NCI-H345 (cell line): ENCODE measurements around the gene GAS7.
"Not testable (repeated sequence)": the region's sequence is repeated elsewhere in the genome, so short reads cannot be mapped to it uniquely, and the experiment has no call there.

Experiments used
- DNase-seq: peaks from one replicate; lab custom pipeline; 2025; lab: John Stamatoyannopoulos, UW

The GAS7 gene

GRCh38 chr17:10022416-10022815 lies 176.0 kb downstream of the GAS7 start:
- DNase-seq, result no peak

DNA sequence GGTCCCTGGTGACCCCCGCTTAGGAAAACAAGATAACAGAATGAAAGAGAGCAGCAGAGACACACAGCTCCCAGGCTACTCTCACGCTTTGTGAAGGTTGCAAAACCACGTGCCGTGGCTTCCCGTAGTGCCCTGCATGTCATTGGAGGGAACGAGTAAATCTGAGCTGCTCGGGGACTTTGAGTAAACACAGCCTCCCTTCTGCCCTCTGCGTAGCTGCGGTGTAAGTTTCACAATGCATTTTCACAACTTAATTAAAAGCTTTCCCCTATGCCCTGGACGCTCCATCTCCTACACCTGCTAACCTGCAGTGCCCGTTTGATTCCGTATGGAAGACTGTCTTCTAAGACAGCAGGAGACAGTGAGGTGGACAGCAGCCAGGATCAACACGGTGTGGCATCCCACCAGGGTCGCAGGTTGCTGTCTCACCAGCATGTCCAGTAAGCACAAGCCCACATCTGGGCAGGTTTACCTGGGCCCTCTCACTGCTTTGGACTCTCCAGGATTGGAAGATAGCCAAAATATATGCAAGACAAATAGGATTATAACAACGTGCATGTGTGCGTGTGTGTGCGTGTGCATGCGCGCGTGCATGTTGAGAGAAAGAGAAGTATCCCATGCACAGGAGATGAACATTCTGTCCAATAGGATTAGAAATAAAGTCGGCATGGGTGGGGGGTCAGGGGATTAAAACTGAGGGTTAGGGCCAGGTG lies 177.0 kb downstream of the GAS7 start:
- no peak for DNase-seq

DNA sequence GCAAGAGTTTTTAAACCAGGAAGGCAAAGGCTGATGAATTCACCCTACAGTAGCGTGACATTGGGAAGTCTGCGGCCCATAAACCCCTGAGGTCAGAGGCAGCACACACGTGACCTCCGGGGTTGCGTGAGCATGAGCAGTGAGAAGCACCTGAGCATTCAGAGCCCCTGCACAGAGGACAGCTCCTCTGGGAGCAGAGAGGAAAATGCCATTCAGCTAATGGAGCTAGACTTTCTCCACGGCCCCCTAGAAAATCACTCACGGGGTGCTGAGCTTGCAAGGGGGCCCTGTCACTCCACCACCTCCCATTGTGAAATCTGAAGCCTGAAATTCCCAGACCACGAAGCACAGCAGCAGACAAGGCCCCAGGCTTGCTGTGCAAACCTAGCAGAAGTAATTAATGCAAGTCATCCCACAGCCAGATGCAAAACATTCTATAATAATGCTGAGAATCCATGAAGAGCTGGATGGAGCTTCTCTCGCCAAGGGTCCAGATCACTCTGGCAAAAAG lies 178.4 kb downstream of the GAS7 start:
- no peak for DNase-seq

- DNase-seq, result no peak
These were observed 179.9 kb downstream of the GAS7 start for GRCh38 chr17:10018461-10018891.

DNA sequence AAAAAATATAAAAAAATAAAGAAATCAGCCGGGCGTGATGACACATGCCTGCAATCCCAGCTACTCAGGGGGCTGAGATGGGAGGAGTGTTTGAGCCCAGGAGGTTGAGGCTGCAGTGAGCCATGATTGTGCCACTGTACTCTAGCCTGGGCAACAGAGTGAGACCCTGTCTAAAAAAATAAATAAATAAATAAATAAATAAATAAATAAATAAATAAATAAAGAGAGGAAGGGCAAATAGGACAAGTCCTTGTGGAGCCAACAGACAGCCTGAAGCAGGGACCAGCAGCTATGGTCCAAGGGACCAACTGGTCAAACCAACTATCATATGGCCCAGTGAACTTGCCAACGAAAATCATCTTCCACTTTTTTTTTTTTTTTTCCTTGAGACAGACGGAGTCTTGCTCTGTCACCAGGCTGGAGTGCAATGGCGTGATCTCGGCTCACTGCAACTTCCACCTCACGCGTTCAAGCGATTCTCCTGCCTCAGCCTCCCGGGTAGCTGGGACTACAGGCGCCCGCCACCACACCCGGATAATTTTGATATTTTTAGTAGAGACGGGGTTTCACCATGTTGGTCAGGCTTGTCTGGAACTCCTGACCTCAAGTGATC lies 181.3 kb downstream of the GAS7 start:
- not testable (repeated sequence) for DNase-seq

DNA sequence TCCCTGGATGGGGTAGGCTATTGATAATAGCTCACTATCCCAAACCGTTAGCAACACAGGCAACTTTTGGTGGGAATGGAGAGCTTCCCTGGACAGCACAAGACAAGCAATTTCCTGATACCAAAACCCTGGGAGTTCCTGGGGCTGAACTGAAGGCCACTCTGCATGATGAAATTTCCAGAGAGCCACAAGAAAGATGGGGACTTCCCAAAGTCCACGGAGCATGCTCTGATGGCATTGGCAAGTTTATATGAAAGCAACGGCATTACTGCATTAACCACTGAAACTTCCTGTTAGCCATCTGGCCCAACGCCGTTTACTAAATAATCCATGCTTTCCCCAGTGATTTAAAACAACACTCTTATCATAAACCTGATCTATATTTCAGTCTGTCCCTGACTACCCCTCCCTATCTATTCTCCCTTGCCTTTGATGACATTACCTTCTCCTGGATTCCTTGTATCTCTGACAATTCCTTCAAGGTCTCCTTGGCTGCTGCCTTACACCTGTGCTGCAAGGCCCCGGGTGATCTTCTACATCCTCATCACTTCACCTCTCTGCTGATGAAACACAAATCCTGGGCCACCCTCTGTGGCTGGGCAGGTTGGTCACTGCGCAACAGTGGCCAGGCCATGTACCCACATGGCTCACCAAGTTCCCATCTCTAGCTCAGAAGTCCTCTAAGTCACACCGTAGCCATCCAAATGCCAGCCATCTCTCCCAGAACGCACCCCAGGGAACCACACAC lies 184.9 kb downstream of the GAS7 start:
- DNase-seq, result no peak

- DNase-seq, result no peak
These were observed 187.7 kb downstream of the GAS7 start for GRCh38 chr17:10010752-10011151.

DNA sequence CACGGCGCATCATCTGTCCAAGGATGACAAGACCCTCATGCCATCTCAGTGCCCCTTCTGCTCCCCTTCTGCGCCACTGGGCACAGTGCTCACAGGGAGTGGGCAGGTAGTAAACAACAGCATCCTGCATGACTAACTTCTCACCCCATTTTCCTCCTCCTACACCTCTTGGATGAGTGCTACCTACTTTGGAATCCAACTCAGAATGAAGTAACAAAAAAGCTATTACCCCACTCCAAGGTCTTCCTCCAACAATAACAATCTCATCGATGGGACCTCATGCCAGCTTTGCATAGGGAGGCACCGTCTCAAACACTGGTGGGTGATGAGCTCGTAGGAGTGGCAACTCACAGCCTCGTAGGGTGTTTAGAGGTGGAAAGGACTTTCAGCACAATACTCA lies 194.7 kb downstream of the GAS7 start:
- DNase-seq, result no peak

DNA sequence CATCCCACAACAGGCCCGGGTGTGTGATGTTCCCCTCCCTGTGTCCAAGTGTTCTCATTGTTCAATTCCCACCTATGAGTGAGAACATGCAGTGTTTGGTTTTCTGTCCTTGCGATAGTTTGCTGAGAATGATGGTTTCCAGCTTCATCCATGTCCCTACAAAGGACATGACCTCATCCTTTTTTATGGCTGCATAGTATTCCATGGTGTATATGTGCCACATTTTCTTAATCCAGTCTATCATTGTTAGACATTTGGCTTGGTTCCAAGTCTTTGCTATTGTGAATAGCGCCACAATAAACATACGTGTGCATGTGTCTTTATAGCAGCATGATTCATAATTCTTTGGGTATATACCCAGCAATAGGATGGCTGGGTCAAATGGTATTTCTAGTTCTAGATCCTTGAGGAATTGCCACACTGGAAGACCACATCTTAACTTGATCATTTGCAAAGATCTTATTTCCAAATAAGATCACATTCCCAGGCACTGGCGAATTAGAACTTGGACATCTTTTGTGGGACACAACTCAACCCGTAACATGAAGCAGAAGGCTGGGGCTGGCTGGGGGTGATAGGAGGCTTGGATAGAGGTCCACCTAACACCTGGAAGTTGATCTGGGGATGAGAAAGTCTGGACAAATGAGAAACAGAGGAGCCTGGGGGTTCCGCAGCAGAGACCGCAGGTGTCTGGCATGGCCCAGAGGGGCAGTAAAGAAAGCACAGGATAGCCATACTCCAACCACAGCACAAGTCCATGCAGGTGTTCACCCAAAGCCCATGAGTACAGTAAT lies 195.6 kb downstream of the GAS7 start:
- DNase-seq, result not testable (repeated sequence)

GRCh38 chr17:10001306-10001873 lies 197.0 kb downstream of the GAS7 start:
- no peak for DNase-seq

- DNase-seq, result no peak
These were observed 198.3 kb downstream of the GAS7 start for GRCh38 chr17:9999919-10000695.

- DNase-seq, result no peak
These were observed 200.3 kb downstream of the GAS7 start for GRCh38 chr17:9998060-9998459.

DNA sequence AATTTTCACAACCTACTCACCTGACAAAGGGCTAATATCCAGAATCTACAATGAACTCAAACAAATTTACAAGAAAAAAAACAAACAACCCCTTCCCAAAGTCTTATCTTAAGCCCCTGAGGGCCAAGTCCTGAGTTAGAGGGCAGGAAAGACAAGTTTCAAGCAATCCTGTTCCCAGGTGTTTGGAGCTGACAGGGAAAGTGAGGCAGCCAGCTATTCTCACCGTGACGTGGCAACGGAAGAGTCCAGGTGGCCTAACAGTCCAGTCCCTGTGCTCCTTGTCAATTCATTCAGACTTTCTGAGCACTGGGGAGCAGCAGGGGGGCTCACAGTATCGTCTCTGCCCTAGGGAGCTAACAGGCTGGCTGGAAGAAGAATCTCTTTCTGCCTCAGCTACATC lies 203.6 kb downstream of the GAS7 start:
- no peak for DNase-seq

DNA sequence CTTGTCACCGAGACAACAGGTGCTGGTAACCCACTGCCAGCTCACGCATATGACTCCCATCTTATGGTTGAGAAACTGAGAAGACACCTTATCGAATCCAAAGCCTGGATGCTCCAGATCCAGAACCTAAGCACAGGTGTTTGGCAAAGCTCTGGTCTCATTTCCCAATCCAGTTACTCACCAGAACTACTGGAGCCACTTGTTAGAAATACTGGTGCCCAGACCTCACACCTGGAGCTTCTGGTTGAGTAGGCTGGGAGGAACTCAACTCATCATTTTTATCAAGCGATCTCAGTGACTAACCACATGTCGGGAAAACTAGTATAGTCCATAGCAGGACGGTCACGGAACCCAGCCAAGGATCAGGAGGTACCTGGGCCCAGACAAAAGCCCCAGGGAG lies 206.6 kb downstream of the GAS7 start:
- no peak for DNase-seq

- DNase-seq, result no peak
These were observed 207.1 kb downstream of the GAS7 start for GRCh38 chr17:9991351-9991750.

DNA sequence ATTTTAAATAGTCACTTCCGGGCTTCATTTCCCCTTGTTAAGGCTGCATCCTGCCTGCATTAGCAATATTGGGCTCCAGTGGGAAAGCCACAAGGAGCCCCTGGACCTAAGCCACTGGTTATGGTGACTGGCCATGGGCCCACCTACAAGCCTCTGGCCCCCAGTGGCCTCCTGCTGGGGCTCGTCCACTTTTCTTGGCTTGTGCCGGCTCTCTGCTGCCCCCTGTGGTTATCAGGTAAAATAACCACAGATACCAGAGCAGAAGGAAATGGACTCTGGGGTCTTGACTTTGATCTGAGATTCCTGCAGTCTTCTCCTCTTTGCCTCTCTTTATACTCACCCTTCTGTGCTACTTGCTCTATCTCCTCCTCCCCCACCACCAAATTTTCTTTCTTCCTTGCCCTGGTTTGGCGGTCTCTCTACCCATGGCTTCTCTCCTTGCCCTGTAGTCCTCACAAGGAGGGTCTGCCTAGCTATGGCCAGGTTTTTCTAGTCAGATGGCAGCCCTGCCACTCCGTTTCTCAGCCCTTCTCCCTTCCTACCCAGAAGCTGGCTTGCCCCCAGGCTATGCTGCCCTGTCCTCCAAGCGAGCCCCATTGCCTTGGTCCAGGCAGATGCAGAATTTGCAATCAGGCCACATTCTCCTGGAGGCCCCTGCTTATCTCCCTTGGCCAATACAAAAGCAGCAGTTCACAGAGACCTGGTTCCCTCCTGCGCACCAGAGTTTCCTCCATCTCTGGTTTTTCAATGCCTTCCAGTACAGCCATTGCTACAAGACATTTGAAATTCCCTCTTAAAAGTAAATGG lies 210.4 kb downstream of the GAS7 start:
- no peak for DNase-seq

DNA sequence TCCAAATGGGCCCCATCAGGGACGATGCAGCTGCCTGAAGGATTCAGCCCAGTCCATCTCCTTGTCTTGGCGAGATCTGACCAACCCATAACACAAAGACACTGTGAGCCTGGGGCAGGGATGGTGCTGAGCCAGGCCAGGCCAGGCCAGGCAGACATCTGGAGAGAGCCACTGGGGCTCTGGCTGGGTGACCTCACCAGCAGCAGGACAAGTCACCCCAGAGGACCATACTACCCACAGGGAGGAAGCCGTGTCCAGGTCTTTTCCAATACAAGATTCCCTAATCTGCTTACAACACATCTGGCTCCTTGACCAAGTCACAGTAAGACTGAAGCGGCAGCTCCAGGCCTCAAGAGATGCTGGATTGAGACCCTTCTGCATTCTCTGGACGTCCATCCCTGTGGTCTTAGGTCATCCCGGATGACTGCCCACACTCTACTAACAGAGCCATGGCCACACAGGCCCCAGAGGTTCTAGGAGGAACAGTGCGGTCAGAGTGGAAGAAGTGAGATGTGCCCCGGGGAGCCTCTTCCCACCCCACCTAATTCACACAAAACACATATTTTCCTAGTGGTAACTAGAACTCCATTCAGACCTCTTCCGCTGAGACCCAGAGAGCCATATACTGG lies 211.5 kb downstream of the GAS7 start:
- no peak for DNase-seq

DNA sequence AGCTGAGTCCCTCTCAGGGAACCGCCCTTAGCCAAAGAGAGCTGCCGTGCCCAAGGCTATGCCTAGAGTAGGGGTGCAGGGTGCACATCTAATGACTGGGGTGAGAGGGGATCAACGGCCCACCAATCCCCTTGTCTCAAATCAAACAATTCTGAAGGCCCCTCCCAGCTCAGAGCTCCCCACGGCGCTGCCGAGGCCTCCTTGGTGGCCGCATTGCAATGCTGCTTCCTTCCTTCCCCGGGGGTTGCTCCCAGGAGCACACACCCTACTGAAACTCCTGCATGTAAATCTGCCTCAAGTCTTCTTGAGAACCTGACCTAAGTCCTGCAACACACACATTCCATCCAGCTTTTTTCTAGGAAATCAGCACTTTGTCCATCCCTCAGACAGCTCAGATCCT lies 212.8 kb downstream of the GAS7 start:
- no peak for DNase-seq

DNA sequence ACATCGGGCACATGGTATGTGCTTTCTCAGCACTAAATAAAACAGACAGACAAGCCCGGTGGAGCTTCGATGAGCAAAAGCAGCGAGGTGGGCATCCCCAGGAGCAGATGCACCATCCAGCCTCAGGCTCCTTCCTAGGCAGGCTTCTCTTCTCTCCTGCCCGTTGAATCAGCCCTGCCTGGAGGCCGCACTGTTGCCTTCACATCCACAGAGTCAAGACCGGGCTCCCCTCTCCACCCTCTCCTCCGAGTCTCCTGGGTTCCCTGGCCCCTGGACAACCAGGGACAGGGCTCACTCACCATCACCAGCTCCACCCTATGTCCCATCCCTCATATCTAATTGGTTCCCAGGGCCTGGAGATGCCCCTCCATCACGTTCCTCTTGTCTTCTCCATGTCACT lies 213.6 kb downstream of the GAS7 start:
- DNase-seq, result no peak

GRCh38 chr17:9982159-9982558 lies 216.2 kb downstream of the GAS7 start:
- no peak for DNase-seq
